HG03103 (cell line): ENCODE data around the gene PAMR1.
"Not testable (repeated sequence)": the region's sequence is repeated elsewhere in the genome, so short reads cannot be mapped to it uniquely, and the experiment has no call there.

Experiments
- ATAC-seq: cut with Tn5 transposase; IDR thresholded peaks from one replicate; pipeline ENCODE4 v1.9.1; 2021; ENCODE audit warnings: low read depth; ENCODE audit not compliant: unreplicated experiment

PAMR1 gene, protein sequence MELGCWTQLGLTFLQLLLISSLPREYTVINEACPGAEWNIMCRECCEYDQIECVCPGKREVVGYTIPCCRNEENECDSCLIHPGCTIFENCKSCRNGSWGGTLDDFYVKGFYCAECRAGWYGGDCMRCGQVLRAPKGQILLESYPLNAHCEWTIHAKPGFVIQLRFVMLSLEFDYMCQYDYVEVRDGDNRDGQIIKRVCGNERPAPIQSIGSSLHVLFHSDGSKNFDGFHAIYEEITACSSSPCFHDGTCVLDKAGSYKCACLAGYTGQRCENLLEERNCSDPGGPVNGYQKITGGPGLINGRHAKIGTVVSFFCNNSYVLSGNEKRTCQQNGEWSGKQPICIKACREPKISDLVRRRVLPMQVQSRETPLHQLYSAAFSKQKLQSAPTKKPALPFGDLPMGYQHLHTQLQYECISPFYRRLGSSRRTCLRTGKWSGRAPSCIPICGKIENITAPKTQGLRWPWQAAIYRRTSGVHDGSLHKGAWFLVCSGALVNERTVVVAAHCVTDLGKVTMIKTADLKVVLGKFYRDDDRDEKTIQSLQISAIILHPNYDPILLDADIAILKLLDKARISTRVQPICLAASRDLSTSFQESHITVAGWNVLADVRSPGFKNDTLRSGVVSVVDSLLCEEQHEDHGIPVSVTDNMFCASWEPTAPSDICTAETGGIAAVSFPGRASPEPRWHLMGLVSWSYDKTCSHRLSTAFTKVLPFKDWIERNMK

DNA sequence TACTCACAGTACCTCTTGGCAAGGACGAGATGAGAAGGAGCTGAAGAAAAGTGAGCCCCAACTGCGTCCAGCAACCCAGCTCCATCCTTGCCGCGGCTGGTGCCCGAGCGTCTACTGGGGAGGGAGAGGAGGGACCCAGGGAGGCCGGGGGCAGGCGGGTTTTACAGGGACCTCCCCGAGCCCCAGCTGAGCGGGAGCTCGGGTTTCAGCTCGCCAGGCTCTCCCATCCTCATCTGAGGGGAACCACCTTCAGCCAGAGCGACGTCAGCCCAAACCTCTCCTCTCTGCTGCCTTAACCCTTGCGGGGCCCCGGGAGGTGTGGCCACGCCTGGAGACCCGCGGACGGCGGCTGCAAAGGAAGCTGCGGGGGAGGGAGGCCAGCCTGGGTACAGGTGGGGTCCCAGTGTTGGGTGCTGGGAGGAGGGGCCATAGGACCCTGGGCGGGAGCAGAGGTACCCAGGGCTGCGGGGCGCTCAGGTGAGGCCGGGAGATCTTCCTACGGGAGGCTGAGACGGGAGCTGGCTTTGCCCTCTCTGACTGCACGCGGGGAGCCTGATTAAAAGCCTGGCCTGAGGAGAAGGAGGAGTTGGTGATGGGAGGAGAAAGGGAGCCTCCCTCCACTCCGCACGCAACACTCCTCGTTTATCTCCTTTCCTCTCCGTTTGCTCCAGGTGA, at the start of gene PAMR1:
Gene PAMR1 (minus strand): TSS at position 116 of the 675 bp plus-strand sequence. CDS start 31 bp downstream, at position 85.
- no peak for ATAC-seq

DNA sequence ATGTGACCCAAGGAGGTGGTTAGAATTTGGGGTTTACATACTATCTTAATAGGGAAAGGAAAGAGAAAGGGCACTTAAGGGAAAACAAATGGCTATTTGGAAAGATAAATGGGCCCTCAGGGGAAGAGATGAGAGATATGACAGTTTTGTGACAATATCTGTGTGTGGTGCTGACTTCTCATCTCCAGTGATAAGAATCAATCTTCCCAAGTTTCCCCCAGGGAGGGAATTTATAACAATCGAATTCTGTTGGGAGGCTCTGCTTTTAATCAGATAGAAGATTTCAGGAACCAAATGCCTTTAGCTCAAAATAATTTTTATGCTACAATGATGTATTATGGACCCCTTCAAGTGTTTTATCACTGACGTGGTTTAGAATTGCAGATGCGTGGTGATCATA, 46.3 kb upstream of the PAMR1 start:
- no peak for ATAC-seq

DNA sequence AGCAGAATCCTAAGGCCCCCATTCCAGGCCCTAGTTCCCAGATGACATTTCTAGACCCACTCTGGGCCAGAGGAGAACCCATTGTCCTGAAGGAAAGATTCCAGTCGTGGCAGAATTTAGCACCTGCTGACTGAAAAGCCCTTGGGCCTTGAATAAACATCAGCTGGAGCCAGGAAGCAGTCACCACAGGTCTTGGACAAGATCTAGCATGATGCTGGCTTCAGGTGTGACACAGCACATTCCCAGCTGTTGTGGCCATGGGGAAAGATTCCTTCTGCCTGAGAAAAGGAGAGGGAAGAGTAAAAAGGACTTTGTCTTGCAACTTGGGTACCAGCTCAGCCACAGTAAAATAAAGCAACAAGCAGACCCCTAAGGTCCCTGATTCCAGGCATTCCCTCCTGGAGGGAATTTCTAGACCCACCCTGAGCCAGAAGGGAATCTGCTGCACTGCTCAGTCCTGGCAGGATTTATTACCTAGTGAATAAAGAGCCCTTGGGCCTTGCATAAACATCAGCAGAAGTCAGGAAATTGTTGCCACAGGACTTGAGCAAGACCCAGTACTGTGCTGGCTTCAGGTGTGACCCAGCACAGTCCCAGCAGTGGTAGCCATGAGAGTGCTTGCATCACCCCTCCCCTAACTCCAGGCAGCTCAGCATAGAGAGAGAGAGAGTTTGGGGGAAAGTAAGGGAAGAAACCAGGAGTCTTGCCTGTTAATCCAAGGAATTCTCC, 42.5 kb upstream of the PAMR1 start:
- no peak for ATAC-seq

DNA sequence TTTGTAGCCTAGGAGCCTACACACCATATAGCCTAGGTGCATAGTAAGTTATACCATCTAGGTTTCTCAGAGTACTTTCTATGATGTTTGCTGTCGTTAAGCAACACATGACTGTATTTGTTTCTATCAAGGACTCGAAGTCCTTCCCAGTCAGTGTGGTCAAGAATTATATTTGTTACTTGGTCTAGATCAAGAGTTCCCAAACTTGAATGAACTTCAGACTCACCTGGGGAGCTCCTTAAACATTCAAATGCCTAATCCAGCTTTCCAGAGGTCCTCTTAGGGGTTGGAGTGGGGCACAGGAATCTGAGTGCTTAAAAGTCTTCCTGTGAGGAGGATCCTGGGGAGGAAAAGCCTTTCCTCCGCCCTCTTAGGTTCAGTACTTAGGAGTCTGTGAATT, 41.5 kb upstream of the PAMR1 start:
- no peak for ATAC-seq

DNA sequence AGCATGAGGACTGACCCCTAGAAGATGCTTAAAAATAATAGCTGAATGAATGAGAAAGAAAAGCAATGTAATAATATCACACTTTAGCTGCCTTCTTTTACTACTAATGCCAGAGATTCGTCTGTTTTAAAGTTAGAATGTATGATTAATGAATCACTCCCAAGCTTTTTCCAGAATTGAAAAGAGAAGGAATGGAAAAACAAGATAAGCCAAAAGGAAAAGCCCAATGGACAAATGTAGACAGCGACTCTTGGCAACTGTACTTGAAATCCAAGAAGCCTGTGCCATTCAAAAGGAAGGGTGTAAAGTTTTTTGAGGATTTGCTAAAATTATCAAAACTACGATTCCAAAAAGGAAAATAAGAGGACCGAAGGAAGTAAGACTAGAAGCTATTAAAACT, 40.8 kb upstream of the PAMR1 start:
- ATAC-seq, result no peak

DNA sequence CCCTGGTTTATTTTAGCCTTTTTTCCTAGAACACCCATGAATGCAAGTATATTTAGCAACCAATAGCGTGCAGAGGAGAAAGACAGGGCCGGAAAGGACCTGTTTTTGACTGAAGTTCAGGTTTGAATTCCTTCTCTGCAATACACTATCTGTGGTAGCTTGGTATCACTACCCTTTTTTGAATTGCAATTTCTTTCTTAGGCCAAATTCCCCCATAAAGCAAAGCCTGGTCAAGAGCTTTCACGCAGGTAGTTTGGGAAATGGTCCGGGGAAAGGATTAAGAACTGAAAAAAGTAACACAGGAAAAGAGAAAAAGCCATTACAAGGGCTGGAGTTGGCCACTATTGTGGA, 38.8 kb upstream of the PAMR1 start:
- ATAC-seq, result no peak

DNA sequence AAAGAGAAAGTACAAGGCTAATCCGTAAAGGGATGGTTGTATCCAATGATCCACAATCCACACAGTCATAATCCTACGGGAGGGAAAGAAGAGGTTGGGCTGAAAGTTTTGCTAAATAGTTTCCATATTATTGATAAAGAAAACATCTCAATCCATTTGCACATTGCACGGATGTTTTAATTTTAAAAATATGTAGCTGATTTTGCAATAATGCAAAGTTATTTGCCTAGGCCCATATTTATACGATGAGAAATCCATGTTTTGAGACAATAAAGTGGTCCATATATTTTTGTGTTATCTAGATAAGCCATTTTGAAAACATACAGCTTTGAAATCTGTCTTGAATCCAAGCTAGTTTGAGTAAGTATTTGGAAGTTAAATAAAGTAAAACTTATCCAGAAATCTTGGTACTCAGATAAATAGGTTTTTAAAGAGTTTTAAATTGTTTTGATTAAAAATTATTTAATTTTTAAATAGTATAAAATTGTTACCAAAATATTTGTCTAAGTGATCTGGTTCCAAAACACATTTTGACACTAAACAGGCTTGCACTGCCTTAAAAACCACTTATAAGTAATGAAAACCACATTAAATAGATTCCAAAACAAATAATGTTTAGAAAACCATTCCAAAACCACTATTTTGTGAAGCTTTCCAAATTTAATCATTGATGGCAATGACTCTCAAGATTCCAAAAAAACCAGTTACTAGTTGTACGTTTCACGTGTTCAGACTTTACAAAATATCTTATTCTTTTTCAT, 38.2 kb upstream of the PAMR1 start:
- ATAC-seq, result no peak

DNA sequence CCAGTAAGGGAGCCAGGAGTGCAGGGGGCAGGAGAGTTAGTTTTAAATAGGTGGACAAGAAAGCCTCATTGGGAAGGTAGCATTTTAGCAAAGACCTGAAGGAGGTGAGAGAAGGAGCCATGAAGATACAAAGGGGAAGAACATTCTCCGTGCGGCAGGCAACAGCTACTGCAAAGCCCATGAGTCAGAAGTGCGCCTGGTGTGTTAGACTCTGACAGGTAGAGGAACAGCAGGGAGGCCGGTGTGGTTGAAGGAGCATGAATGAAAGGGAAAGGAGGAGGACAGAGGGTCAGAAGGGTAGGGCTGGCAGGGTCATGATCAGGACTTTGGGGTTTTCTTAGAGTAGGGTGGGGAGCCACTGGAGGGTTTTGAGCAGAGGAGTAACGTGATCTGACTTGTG, 34.5 kb upstream of the PAMR1 start:
- no peak for ATAC-seq

DNA sequence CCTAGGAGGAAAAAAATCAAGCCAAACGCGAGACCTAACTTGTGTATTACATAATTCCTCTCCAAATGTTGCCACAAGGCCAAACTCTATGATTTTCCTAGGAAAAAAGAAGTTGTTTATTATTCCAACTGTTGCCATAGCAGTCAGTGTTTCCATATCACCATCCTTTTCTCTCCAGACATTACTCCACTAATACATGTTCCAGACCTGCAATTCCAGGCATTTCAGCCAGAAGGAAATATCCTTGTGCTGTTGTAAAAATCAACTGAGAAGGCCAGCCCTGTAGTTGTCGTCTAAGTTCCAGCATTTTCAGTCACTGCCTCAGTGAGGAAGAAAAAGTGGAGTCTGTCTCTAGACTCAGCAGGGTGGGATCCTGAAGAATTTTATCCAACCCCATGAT, 33.1 kb upstream of the PAMR1 start:
- ATAC-seq, result no peak

DNA sequence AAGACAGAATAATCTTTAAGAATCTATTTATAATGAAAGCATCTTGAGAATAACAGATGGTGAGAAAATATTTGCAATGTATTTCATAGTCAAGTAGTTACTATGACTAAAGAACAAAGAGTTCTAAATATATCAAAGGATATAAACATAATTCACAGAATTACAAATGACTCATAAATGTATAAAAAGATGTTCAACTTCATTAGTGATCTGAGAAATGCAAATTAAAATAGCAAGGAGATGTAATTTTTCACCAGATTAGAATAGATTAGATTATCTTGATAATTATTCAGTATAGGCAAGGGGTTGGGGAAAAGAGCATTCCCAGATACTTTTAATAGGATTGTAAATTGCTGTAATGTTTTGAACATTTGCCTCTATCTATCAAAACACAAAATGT, 30.1 kb upstream of the PAMR1 start:
- no peak for ATAC-seq

DNA sequence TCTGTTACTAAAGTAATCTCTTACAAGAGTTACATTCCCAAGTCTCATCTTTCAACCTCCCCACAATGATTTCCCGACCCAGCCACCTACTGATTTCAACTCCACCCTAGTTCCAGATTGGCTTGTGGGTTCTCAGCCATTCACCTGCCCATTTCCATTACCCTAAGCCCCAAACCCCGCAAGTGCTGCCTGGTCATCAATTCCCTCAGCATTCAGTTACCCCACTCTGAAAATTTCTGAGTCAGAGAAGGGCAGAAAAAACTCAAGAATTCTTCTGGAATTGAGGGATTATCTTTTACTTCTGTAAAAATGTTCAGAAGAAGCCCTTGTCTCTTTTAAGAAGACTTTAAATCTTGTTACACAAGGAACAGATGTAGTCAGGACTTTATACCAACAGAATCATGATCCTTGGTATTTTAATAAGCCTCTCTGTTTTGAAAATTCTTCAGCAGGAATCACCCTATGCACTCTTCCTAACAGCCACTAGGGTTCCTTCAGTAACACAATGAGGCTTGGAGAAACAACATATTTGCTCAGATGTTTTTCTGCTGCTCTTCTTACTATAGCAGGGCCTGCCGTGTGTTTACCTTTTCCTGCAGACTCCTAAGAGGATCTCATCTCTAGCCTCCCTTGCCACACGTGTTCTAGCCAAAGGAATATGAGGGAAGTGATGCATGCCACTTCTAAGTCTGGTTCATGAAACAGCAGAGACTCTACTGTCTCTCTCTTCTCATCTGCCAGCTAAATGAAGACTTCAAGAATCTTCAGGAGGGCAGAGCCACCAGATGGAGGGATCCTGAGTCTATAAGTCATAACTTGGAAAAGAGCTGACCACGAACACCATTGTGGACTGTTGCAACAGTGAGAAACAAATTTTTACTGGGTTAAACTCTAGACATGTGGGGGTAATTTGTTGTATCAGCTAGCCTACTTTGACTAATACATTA, 29.3 kb upstream of the PAMR1 start:
- no peak for ATAC-seq

DNA sequence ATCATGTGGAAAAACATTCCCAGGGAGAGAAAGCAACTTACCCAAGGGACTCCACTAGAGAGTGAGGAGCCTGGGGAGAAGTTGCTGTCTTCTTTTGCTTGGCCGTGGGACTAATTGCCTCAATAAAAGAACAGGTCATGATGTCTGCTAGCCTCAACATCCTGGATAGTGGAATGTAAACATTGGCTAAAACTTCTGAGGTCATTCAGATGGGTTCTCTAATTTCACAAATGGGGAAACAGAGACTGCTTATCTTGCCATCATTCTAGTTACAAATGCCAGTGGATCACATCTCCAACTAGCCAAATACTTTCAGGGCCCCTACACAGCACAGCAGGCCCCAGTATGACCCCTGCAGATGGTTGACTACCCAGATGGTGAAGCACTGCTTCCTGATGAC, 28.4 kb upstream of the PAMR1 start:
- no peak for ATAC-seq

DNA sequence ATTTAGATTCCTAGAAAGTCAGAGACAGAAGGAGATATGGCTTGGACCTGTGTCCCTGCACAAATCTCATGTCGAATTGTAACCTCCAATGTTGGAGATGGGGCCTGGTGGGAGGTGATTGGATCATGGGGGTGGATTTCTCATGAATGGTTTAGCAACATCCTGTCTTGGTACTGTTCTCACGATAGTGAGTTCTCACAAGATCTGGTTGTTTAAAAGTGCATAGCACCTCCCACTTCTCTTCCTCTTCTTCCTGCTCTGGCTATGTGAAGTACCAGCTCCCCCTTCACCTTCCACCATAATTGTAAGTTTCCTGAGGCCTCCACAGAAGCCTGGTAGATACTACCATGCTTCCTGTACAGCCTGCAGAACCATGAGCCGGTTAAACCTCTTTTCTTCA, 27.6 kb upstream of the PAMR1 start:
- ATAC-seq, result no peak

DNA sequence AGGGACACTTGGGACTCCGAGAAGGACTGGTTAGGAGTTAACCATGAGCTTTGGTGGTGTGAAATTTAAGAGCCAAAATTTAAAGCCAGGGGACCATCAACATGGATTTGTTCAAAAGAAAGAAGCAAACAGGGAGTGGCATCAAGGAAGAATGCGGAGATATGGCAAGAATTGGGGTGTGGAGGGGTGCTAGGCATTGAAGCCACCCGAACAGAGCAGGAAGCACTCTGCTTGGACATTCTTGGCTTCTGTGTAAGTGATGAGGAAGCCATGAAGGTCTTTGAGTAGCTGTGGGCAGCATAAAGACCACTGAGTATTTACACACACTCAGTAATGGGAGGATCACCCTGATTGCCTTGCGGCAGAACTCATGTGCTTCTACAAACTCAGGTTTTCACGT, 27.2 kb upstream of the PAMR1 start:
- no peak for ATAC-seq

DNA sequence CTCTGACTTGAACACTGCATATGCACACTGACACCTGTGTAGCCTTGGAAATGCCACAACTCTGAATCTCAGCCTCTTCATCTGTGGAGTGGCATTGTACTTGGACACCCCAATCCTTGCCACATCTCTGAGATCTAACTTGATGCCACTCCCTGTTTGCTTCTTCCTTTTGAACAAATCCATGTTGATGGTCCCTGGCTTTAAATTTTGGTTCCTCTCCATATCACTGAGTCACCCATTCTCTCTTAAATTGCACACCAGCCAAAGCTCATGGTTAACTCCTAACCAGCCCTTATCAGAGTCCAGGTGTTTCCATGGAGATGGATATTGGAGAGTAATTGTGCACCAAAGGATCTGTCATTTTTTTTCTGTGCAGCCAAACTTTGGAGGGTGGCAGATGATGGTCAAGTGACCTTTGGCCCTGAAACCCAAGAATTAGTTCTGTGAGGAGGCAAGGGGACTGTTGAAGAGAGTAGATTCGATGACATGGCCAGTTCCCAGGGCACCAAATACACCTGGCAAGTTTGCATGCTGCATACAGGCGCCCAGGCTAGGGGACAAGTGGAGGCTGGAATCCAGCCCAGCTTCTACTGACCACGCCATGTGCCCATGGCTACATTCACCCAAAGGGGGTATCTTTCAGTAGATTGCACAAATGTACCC, 25.1 kb upstream of the PAMR1 start:
- ATAC-seq, result no peak

DNA sequence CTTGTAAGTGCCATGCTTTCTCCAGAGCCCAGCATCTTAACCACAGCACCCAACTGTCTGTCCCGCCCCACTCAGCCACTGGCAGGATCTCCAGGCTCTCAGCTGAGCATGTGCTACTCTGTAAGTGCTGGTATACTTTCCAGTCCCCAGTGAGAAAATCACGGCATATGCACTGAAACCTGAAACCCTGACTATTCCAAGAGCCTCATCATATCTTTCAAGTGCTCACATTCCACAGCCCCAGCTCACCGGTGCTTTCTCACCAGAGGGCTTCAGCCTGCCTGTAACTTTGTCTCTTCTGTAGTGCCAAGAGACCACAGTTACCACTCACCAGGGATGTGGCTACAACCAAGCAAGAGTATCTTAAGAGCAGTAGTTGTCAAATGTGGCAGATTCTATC, 24.4 kb upstream of the PAMR1 start:
- ATAC-seq, result no peak

DNA sequence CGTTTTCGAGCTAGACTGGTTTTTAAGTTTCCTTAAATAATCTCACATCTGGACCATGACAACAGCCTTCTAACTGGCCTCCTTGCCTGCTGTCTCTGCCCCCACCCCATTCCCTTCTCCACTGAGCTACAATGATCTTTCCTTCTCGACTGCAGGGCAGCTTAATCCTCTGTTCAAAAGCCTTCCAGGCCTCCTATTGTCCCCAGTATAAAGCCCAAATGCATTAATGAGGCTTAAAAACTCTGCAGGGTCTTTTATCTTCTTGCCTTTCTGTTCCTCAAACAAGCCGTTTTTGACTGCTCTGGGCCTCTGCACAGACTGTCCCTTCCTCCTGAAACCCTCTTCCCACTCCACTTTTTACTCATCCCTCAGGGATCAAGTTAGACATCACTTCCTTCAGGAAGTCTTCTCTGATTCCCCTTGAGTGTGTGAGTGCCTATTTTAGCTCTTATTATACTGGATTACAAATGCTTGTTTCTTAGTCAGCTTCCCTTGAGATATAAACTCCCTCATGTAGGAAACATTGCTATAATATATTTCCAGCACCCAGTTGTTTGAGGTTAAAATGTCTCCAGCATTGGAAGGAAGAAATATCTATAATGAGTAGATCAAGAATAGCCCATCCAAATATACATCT, 23.6 kb upstream of the PAMR1 start:
- no peak for ATAC-seq

DNA sequence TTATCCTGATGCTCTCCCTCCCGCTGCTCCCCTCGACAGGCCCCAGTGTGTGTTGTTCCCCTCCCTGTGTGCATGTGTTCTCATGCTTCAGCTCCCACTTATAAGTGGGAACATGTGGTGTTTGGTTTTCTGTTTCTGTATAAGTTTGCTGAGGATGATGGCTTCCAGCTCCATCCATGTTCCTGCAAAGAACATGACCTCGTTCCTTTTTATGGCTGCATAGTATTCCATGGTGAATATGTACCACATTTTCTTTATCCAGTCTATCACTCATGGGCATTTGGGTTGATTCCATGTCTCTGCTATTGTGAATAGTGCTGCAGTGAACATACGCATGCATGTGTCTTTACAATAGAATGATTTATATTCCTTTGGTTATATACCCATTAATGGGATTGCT, 22.6 kb upstream of the PAMR1 start:
- ATAC-seq, result not testable (repeated sequence)
